SK-N-SH (cell line): ENCODE measurements around the gene MEIKIN. TPM values are rescaled to one million over a fixed set of nuclear protein-coding genes. Genes with fewer than 3 reads are reported as not detected.

ENCODE experiments used
- CTCF ChIA-PET: fragments of 300-600, 350-600 bp; formaldehyde crosslinking; extraction: SDS; loops from one replicate; lab custom pipeline; 2021; lab: Yijun Ruan, JAX
- POLR2A ChIA-PET: fragments of 350-600 bp; sonication (Branson Sonifier 250); formaldehyde crosslinking; extraction: SDS; loops from one replicate; lab custom pipeline; 2020; ENCODE audit warnings: antibody characterized with exemption, inconsistent platforms; lab: Yijun Ruan, JAX
- DNase-seq: peaks from one replicate; pipeline ENCODE4 v3.0.0; 2012
- H2AFZ ChIP-seq: fragments of 200-600 bp; sonication (generic); 2 replicates; pipeline ENCODE4 v1.8.1; 2016; ENCODE audit warnings: antibody characterized with exemption, mild to moderate bottlenecking, low read depth
- H3F3A ChIP-seq: fragments of 200-600 bp; sonication (generic); replicated peaks from 2 replicates; pipeline ENCODE3; 2016; ENCODE audit warnings: antibody characterized with exemption, mild to moderate bottlenecking; ENCODE audit not compliant: insufficient read depth
- H3K27ac ChIP-seq, 2 experiments: fragments of 200-500 bp in 1 of 2; fragments of 200-600 bp in 1 of 2; sonication (Bioruptor generic) in 1 of 2; sonication (generic), shearing (Covaris generic) in 1 of 2; 2 replicates each; pipeline versions ENCODE4 v1.5.1 to v1.6.1; 2014 to 2016; ENCODE audit warnings: low read depth in 2 of 2, inconsistent platforms in 1 of 2, low read length in 1 of 2, mild to moderate bottlenecking in 1 of 2, mixed read lengths in 1 of 2
- H3K27me3 ChIP-seq: fragments of 200-600 bp; sonication (generic), shearing (Covaris generic); 2 replicates; pipeline ENCODE4 v1.6.1; 2016; ENCODE audit warnings: mixed run types; ENCODE audit not compliant: insufficient read depth
- H3K36me3 ChIP-seq, 2 experiments: fragments of 200-500 bp in 1 of 2; fragments of 200-600 bp in 1 of 2; sonication (Bioruptor generic) in 1 of 2; sonication (generic) in 1 of 2; replicated peaks in 1 of 2; 2 replicates each; pipeline versions ENCODE3 to v1.5.1; 2014 to 2016; ENCODE audit warnings: low read length in 1 of 2, mild to moderate bottlenecking in 1 of 2; ENCODE audit not compliant: insufficient read depth in 2 of 2, control insufficient read depth in 1 of 2
- H3K4me1 ChIP-seq, 2 experiments: fragments of 200-500 bp in 1 of 2; fragments of 200-600 bp in 1 of 2; sonication (Bioruptor generic) in 1 of 2; sonication (generic), shearing (Covaris generic) in 1 of 2; 2 replicates each; pipeline versions ENCODE4 v1.5.1 to v1.6.1; 2014 to 2016; ENCODE audit warnings: low read depth in 1 of 2, low read length in 1 of 2, mixed run types in 1 of 2; ENCODE audit not compliant: insufficient read depth in 2 of 2, control insufficient read depth in 1 of 2
- H3K4me2 ChIP-seq: fragments of 200-600 bp; sonication (generic), shearing (Covaris generic); 2 replicates; pipeline ENCODE4 v1.6.1; 2017; ENCODE audit warnings: mixed run types
- H3K4me3 ChIP-seq, 2 experiments: fragments of 200-500 bp in 1 of 2; fragments of 200-600 bp in 1 of 2; sonication (Bioruptor generic) in 1 of 2; sonication (generic), shearing (Covaris generic) in 1 of 2; 2 replicates each; pipeline versions ENCODE4 v1.5.1 to v1.8.1; 2014 to 2016; ENCODE audit warnings: low read depth in 2 of 2, inconsistent platforms in 1 of 2, low read length in 1 of 2, mild to moderate bottlenecking in 1 of 2, mixed read lengths in 1 of 2, moderate library complexity in 1 of 2
- H3K79me2 ChIP-seq: fragments of 200-600 bp; sonication (generic); 2 replicates; pipeline ENCODE4 v1.8.1; 2017; ENCODE audit warnings: mild to moderate bottlenecking; ENCODE audit not compliant: insufficient read depth
- H3K9ac ChIP-seq: fragments of 200-600 bp; sonication (generic); 2 replicates; pipeline ENCODE4 v1.6.1; 2017; ENCODE audit warnings: mixed run types
- H3K9me2 ChIP-seq: fragments of 200-600 bp; sonication (generic); 2 replicates; pipeline ENCODE4 v1.6.1; 2017; ENCODE audit warnings: mixed run types
- H3K9me3 ChIP-seq: fragments of 200-600 bp; sonication (generic); 2 replicates; pipeline ENCODE4 v1.6.1; 2017; ENCODE audit warnings: mixed run types, mild to moderate bottlenecking, moderate library complexity
- H4K20me1 ChIP-seq: fragments of 200-600 bp; sonication (generic); 2 replicates; pipeline ENCODE4 v1.6.1; 2017; ENCODE audit warnings: mild to moderate bottlenecking, mixed run types; ENCODE audit not compliant: insufficient read depth
- CHD2 ChIP-seq: fragments of 150-350 bp; IDR thresholded peaks from 2 replicates; pipeline ENCODE4 v1.6.1; 2018; ENCODE audit warnings: low read length; ENCODE audit not compliant: partially characterized antibody
- EP300 ChIP-seq, 2 experiments: IDR thresholded peaks; 2 replicates each; pipeline versions ENCODE4 v1.4.0 to v1.6.1; 2012; ENCODE audit warnings: borderline replicate concordance in 1 of 2, low read depth in 1 of 2, low read length in 1 of 2
- FOSL2 ChIP-seq: IDR thresholded peaks from 2 replicates; pipeline ENCODE4 v1.4.0; 2012; ENCODE audit warnings: low read depth, mild to moderate bottlenecking, moderate library complexity, borderline replicate concordance
- FOXJ3 ChIP-seq: sonication (generic); formaldehyde crosslinking; IDR thresholded peaks from 2 replicates; pipeline ENCODE4 v1.5.1; 2020; ENCODE audit warnings: mild to moderate bottlenecking, missing genetic modification reagents
- GATA2 ChIP-seq: sonication (generic); formaldehyde crosslinking; IDR thresholded peaks from 2 replicates; pipeline ENCODE4 v1.5.0; 2020; ENCODE audit warnings: mild to moderate bottlenecking, missing genetic modification reagents
- JUND ChIP-seq: IDR thresholded peaks from 2 replicates; pipeline ENCODE4 v1.4.0; 2012
- MXI1 ChIP-seq: IDR thresholded peaks from 2 replicates; pipeline ENCODE4 v1.6.1; 2012; ENCODE audit warnings: mild to moderate bottlenecking, low read depth, low read length, improper control_type of control experiment
- NFIC ChIP-seq: IDR thresholded peaks from 2 replicates; pipeline ENCODE4 v1.4.0; 2012; ENCODE audit warnings: borderline replicate concordance
- PBX3 ChIP-seq: IDR thresholded peaks from 2 replicates; pipeline ENCODE4; 2012
- SIN3A ChIP-seq: IDR thresholded peaks from 2 replicates; pipeline ENCODE4 v1.6.1; 2012; ENCODE audit warnings: low read depth, mild to moderate bottlenecking, low read length, moderate library complexity, borderline replicate concordance
- USF1 ChIP-seq: IDR thresholded peaks from 2 replicates; pipeline ENCODE4 v1.4.0; 2012; ENCODE audit warnings: low read depth, borderline replicate concordance
- YY1 ChIP-seq: IDR thresholded peaks from 2 replicates; pipeline ENCODE4 v1.4.0; 2012; ENCODE audit warnings: low read depth, mild to moderate bottlenecking
- ZBTB33 ChIP-seq: IDR thresholded peaks from 2 replicates; pipeline ENCODE4 v1.4.0; 2012; ENCODE audit warnings: low read depth, borderline replicate concordance
- WGBS: methylation state at CpG from one replicate; pipeline ENCODE4 v1.1.6; 2017; ENCODE audit warnings: low lambda C conversion rate; 5-methylcytosine and 5-hydroxymethylcytosine counted together
- polyA plus RNA-seq, 3 experiments: library from polyadenylated mRNA; depleted of rRNA; stranded (reverse); fragments of >200 nt; gene quantifications; 2 replicates each; pipeline ENCODE4 v1.2.3, GENCODE V29; 2012

MEIKIN gene
- polyA plus RNA-seq, 1 of the 3 experiments (the other 2 are of a cell fraction) = not detected

GRCh38 chr5:131994533-131995226, 49.2 kb upstream of the MEIKIN start (continued):
- TF ChIP-seq PBX3 (no peak), SIN3A (no peak), NFIC (no peak), FOSL2 (no peak), JUND (no peak), ZBTB33 (no peak), GATA2 (CRISPR knock-in tag) (no peak), FOXJ3 (CRISPR knock-in tag) (no peak), CHD2 (no peak)

GRCh38 chr5:131994090-131994489, 48.6 kb upstream of the MEIKIN start:
- Histone ChIP-seq H3K9me2 (no peaks in the 10 kb centered on the region), H3K27me3 (no peaks in the 10 kb centered on the region), H3K79me2 (no peaks in the 10 kb centered on the region), H3K4me3 (no peak overlapping the region), H3K4me2 (no peak overlapping the region), H3K27ac (no peak overlapping the region), H2AFZ (no peak overlapping the region), H3F3A (no peaks in the 10 kb centered on the region), H3K36me3 (no peaks in the 10 kb centered on the region), H3K9ac (no peak overlapping the region), H4K20me1 (no peaks in the 10 kb centered on the region), H3K9me3 (no peaks in the 10 kb centered on the region), H3K4me1 (peaks cover 0 to 7% of the 10 kb centered on the region in 2 experiments; a peak in 1 of 4 replicates)
- 58% methylated on average over 5 of the region's 7 CpGs for WGBS
- CTCF ChIA-PET = interaction anchor here (1.3 to 1.6 kb wide), 2 partner anchors 69 to 404 kb away, joined by 3 to 4 read pairs; no protein-coding TSS in a partner anchor
- POLR2A ChIA-PET = no interaction called here
- TF ChIP-seq USF1 (no peak), YY1 (no peak), EP300 (IDR thresholded peaks at IDR 0.05; ENCODE audit: borderline replicate concordance in 1 of 2, low read depth in 1 of 2, low read length in 1 of 2) (no peak), MXI1 (no peak)
- no peak for DNase-seq
